ENCODE measurements around the gene RELL2.

GRCh38 chr5:141677415-141677814 is 40.6 kb downstream of the RELL2 start:
- no peak for TF ChIP-seq POLR2A (IDR thresholded peaks at IDR 0.05)
- TF ChIP-seq CTCF (IDR thresholded peaks at IDR 0.05) = no peak
- no peak for TF ChIP-seq POLR2AphosphoS5 (IDR thresholded peaks at IDR 0.05)

Data from prostate gland (tissue), 2 donors.